Tongue (tissue), 2 donors: ENCODE results near the gene FOXP4. TPM values are rescaled to one million over a fixed set of nuclear protein-coding genes. Genes with fewer than 3 reads are reported as not detected.

ENCODE experiments used
- DNase-seq: peaks from one replicate; pipeline ENCODE4 v3.0.0-alpha.2; 2015
- total RNA-seq: library from RNA; depleted of rRNA; stranded (reverse); fragments of >200 nt; gene quantifications from one replicate; pipeline ENCODE4 v1.2.3, GENCODE V29; 2014

The FOXP4 gene
- total RNA-seq, 1 donor from 2014 or later = 4.1 TPM

DNA sequence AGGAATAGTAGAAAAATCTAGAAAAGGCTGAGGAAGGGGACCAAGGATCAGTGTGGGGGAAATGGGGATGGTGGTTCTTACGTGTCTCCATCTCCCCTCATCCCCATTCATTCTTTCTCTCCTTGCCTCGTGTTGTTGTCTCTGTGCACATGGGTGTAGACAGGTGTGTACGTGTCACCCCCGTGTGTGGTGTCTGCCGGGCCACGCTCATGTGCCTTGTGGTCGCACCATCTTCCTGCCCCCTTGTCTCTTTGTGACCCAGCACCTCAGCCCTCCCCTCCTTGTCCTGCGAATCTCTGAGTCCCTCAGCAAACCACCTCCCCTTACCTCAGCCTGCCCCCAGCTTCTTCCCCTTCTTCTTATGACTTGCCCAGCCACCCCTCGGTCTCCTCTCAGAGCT, 39.4 kb downstream of the FOXP4 start:
- no peak for DNase-seq

DNA sequence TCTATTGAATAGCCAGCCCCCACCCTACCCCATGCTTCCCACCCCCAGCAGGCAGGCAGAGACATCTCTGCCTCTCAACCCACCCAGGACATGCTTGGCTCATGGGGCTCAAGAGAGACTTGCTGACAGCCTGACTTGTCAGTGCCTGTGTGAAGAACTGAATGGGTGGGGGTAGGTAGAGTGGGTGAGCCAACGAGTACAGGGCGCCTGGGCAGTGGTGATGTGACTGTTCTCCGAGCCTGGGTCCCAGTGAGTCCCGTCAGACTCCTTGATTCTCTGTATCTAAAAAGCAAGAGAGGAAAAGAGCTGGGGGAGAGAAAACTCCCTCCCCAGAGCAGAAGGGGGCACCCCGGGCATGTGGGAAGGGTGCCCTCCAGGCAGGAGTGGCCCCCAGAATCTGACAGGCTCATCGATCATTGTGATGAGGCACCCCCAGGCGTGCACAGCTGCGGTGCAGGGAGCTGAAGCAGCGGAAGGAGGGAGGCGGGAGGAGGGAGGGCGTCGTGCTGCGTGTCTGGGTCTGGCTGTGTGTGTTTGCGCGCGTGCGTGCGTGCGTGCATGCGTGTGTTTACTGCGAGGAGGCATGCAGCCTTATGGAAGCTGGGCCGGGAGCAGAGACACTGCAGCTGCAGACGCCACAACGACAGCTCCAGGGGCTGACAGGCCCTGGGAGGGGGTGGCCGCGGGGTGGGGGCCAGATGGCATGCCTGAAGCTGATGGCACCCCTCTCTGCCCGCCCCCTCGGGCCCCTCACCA, 40.2 kb downstream of the FOXP4 start:
- peak; percentile 67 for DNase-seq

DNA sequence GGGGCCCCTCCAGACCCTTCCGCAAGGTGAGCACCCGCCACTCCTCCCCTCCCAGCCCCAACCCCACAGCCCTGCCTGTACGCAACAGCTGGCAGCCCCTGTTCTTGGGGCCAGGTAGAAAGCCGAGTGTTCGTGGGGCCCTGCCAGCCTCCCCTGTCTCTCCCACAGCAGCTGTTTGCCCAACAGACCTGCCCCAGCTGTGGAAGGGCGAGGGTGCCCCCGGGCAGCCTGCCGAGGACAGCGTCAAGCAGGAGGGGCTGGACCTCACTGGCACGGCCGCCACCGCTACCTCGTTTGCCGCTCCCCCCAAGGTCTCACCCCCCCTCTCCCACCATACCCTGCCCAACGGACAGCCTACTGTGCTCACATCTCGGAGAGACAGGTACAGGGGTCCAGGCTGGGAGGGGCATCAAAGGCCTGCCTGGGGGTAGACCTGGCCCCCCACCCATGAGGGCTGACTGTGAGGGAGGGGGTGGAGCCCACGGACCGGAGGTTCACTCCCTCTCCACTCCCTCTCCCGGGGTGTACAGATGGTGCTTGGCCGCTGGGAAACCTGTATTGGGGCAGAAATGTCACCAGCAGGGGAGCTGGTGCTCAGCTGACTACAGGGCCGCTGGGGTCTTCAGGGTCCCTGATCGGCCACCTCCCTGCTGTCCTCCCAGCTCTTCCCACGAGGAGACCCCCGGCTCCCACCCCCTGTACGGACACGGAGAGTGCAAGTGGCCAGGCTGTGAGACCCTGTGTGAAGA, 41.1 kb downstream of the FOXP4 start:
- DNase-seq = peak; percentile 71

DNA sequence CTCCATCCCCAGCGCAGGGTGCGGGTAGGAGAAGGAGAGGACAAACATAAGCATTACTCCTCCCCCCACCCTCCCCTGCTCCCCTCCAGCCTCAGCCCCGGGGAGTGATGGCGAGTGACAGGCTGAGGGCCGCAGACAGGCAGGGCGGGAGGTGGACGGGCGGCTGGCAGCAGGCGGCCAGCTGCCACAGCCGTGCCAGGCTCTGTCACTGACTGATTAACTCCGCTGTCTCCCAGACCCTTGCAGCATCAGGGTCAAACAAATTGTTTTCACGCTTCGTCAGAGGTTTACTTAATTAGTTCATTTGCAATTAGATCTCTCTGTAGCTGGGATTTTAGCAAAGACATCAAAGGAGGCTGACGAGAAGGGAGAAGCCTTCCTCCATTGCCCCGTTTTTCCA, 41.9 kb downstream of the FOXP4 start:
- no peak for DNase-seq

- DNase-seq = no peak
Measured at GRCh38 chr6:41589223-41589622, 43.0 kb downstream of the FOXP4 start.

DNA sequence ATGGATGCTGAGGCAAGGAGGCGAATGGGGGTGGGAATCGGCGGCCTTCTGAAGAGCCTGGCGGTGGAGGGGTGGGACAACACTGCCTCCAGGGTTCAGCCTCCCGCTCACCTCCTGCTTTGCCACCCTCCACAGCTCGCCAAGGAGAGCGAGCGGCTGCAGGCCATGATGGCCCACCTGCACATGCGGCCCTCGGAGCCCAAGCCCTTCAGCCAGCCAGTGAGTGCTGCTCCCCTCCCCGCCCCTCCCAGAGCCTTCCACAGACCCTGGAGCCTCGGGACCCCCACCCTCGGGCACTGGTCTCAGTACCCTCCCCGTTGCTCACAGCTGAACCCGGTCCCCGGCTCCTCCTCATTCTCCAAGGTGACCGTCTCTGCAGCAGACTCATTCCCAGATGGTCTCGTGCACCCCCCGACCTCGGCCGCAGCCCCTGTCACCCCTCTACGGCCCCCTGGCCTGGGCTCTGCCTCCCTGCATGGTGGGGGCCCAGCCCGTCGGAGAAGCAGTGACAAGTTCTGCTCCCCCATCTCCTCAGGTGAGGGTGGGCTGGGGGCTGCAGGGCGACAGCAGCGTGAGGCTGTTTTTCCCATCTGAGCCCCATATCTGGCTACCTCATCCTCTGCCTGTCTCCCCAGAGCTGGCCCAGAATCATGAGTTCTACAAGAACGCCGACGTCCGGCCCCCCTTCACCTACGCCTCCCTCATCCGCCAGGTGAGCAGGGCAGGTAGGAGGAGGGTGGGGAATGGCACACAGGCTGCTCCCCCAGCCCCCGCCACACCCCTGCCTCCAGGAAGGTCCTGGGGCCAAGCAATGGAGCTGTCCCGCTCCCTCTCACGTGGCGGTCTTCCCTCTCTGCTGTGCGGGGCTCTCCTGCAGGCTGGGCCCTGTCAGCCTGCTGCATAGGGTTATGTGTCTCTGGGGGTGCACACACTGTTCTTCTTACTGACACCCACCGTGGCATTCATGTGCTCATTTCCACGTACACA, 43.7 kb downstream of the FOXP4 start:
- no peak for DNase-seq

DNA sequence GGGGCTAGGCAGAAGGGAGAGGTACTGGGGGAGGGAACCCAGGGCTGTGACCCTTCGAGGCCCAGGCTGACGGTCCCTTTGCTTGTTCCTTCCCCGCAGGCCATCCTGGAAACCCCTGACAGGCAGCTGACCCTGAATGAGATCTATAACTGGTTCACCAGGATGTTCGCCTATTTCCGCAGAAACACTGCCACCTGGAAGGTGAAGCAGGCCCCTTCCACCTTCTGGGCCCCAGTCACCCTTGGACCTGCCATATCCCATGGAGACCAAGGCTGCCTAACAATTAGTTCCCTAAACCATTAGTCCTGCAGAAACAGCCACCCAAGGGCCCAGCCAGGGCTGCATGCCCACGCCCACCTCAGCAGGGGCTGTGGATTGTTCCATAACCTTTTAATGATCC, 44.9 kb downstream of the FOXP4 start:
- DNase-seq = no peak

DNA sequence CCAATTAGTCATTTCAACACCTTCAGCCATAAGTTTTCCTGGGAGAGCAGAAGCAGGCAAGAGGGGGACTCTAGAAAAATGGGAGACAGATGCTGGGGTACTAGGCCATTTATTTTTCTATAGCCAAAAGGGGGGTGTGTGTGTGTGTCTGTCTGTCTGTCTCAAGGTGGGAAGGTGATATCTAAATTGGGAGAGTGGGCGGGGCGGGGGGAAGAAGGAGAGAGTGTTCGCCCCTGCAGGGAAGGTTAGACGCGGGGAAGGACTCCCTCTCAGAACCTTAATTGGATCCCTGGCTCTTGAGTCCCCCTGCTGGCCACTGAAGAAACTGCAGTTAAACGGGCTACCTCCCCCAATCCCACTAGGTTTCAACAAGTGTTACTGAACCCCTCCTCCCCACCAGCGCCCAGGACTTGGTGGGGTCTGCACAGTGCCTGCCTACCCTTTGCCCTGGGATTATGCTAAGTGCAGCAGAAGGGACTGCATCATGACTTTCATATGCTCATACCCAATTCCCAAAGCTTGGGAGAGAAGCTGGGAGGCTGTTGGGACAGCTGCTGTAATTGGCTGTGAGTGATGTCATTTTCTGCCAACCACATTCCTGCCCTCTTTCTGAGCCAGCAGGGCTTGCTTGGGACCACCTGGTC, 45.8 kb downstream of the FOXP4 start:
- DNase-seq = peak; percentile 91

- DNase-seq = no peak
Measured at GRCh38 chr6:41593406-41593805, 47.2 kb downstream of the FOXP4 start.

GRCh38 chr6:41593839-41594238, 47.7 kb downstream of the FOXP4 start:
- DNase-seq = no peak

DNA sequence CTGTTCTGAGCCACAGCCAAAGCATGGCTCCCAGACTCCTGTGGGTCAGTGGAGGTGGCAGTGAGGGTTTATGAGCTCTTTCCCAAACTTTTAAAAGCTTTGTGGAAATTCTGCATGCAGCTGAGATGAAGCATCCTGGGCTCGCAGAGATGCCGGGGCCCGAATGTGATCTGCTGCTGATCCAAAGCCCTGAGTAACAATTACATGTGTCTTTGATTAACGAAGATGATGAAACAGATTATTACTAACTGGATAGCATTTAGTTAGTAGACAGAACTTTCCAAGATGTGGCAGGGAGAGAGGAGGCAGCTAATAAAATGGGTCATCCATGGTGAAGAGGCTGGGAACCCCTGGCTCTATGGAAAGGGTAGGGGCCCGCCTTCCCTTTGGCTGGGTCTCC, 48.1 kb downstream of the FOXP4 start:
- DNase-seq = no peak

DNA sequence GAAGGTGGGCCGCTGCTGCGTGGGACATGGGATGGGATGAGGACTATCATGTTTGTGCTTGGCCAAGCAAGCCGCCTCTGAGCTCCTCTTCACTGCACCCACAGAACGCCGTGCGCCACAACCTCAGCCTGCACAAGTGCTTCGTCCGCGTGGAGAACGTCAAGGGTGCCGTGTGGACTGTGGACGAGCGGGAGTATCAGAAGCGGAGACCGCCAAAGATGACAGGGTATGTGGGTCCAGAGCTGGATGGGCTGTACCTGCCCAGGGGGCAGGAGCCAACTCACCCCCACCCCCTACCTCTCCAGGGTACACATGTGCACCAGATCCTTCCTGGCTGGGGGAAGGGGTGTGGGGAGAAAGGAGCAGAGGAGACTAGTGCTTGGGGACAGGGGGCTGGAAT, 48.6 kb downstream of the FOXP4 start:
- DNase-seq = no peak

DNA sequence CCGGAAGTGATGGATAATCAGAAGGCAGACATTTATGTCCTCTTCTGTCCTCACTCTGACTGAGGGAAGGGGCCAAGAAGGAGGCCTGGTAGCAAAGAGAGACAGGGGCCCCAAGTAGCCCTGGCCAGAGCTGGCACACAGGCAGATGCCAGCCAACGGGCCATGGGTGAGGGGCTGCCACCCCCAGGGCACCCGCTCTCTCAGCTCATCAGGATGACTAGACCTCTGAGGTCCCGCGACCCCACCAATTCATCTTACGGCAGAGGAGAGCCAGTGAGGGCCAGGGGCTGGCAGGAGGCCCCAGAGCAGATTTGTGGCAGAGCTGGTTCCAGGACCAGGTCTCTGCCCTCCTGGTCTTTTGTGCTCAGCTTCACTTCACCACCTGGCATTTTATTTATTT, 49.0 kb downstream of the FOXP4 start:
- no peak for DNase-seq

GRCh38 chr6:41596096-41596685, 50.0 kb downstream of the FOXP4 start:
- no peak for DNase-seq

DNA sequence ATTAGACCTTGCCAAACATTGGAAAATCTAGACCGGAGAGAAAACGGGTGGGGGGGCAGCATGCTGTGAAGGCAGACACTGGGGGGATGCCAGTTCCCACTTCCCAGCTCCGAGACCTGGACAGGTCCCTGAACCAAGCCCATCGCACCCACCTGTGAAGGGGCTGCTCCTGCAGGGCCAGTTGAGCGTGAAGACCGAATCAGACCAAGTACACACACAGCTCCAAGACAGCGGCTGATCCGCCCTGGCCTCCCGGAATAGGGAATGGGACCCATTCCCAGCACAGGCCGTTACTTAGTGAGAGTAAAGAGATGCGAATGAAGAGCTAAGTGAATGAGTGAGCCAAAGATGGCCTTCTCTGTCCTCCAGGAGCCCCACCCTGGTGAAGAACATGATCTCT, 50.6 kb downstream of the FOXP4 start:
- DNase-seq = no peak

DNA sequence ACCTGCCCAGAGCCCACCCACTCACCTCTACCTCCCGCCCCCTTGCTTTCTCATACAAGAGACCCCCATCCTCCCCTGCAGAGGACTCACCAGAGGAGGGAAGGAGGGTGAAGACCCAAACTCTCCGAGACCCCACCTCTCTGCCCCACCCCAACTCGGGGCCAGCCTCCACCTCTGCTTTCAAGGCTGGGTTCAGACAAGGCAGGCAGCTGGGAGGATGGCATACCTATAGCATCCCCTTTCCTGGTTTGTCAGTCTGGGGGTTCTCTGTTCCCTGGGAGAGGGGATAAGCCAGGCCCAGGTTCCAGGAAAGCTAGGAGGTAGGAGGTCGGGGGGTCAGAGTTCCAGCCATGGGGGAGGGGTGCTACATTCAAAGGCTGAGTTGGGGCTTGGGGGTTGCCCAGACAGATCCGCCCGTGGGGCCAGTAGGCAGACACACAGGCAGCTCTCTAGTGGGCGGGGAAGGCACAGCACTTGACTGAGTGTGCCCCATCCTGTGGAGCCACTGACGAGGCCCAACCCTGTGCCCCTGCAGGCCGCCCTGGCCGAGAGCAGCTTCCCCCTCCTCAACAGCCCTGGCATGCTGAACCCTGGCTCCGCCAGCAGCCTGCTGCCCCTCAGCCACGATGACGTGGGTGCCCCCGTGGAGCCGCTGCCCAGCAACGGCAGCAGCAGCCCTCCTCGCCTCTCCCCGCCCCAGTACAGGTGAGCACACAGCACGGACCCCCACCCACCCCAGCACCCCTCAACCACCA, 51.2 kb downstream of the FOXP4 start:
- DNase-seq = no peak

- no peak for DNase-seq
Measured at GRCh38 chr6:41598670-41599014, 52.5 kb downstream of the FOXP4 start.

GRCh38 chr6:41599015-41599851, 53.1 kb downstream of the FOXP4 start:
- no peak for DNase-seq

DNA sequence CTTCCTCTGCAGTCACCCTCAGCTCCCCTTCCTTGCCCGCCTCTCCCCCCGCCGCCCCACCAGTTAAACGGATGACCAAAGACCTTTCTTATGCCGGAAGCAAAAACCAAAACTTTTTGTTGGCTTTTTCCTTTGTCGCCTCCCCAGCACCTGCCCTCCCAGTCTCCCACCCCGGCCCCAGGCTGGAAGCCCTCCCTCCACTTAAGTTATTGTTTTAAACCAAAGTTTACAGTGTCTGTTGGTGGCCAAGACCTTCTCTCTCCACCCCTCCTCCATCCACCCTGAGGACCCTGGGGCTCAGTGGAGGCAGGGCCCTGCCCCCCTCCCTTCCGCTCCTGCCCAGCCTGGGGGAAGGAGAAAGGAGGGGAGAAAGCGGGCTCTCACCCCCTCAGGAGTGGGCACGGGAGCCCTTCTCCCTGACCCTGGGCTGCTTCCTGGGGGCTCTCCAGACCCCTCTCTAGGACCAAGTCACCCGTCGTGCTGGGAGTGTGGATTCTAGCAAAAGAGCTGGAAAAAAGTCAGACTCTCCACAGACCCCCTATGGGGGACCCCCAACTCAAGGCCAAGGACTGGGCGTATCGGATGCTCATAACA, 53.8 kb downstream of the FOXP4 start:
- no peak for DNase-seq
